ENCODE data around the gene THOC1. TPM values are rescaled to one million over a fixed set of nuclear protein-coding genes. Genes with fewer than 3 reads are reported as not detected.
"Not testable (repeated sequence)": the region's sequence is repeated elsewhere in the genome, so short reads cannot be mapped to it uniquely, and the experiment has no call there.

The THOC1 gene
- polyA plus RNA-seq, 1 of the 3 experiments (the other 2 are of a cell fraction): 12.3 TPM

DNA sequence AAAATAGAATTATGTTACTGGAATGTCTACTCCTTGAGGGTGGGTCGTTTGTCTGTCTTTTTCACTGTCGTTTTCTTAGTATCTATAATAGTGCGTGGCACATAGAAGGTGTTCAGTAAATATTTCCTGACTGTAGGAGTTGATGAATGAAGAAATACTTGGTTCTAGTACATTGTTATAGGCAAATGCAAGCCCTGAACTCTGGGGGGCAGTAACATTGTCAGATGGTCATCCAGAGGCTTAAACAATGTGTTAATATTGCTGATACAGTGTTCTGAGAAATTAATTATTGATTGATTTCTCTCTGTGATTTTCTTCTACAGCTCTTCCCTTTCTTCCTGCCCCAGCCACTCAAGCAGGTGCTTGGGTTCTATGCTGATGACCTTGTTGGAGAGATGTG lies 24.4 kb upstream of the THOC1 start:
- Histone ChIP-seq H3K79me2 (ENCODE audit: insufficient read depth) (no peaks in the 10 kb centered on the region), H3K9me3 (no peaks in the 10 kb centered on the region), H4K20me1 (ENCODE audit: insufficient read depth) (no peaks in the 10 kb centered on the region), H3K9ac (no peak overlapping the region), H3K4me3 (ENCODE audit: low read depth in 2 of 2, low read length in 1 of 2) (no peak overlapping the region), H3K4me1 (ENCODE audit: control insufficient read depth in 1 of 2, insufficient read depth in 2 of 2, low read depth in 1 of 2, low read length in 1 of 2) (no peaks in the 10 kb centered on the region), H3K4me2 (no peak overlapping the region), H3K9me2 (no peaks in the 10 kb centered on the region), H3F3A (replicated peaks; ENCODE audit: insufficient read depth) (no peaks in the 10 kb centered on the region), H2AFZ (ENCODE audit: low read depth) (no peak overlapping the region), H3K27me3 (ENCODE audit: insufficient read depth) (no peaks in the 10 kb centered on the region), H3K27ac (ENCODE audit: low read depth in 2 of 2, low read length in 1 of 2) (no peak overlapping the region), H3K36me3 (replicated peaks in 1 of 2; ENCODE audit: control insufficient read depth in 1 of 2, insufficient read depth in 2 of 2, low read length in 1 of 2) (no peaks in the 10 kb centered on the region)
- no peak for DNase-seq
- POLR2A ChIA-PET: no interaction called here
- CTCF ChIA-PET: interaction anchor here (1.3 to 2.0 kb wide), 3 partner anchors 29 to 324 kb away, joined by 5 read pairs; no protein-coding TSS in a partner anchor
- 44% methylated on average over 3 of the region's 3 CpGs for WGBS (ENCODE audit: low lambda C conversion rate)
- no peak for TF ChIP-seq FOXJ3 (CRISPR knock-in tag; IDR thresholded peaks at IDR 0.05)
- peak; percentile 34; the same call in 1 of the 2 replicates for TF ChIP-seq RAD21 (IDR thresholded peaks at IDR 0.05; ENCODE audit: low read length)
- TF ChIP-seq, protein P1, sequence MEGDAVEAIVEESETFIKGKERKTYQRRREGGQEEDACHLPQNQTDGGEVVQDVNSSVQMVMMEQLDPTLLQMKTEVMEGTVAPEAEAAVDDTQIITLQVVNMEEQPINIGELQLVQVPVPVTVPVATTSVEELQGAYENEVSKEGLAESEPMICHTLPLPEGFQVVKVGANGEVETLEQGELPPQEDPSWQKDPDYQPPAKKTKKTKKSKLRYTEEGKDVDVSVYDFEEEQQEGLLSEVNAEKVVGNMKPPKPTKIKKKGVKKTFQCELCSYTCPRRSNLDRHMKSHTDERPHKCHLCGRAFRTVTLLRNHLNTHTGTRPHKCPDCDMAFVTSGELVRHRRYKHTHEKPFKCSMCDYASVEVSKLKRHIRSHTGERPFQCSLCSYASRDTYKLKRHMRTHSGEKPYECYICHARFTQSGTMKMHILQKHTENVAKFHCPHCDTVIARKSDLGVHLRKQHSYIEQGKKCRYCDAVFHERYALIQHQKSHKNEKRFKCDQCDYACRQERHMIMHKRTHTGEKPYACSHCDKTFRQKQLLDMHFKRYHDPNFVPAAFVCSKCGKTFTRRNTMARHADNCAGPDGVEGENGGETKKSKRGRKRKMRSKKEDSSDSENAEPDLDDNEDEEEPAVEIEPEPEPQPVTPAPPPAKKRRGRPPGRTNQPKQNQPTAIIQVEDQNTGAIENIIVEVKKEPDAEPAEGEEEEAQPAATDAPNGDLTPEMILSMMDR (IDR thresholded peaks at IDR 0.05): peak; percentile 36
- no peak for TF ChIP-seq SMC3 (IDR thresholded peaks at IDR 0.05; ENCODE audit: low read depth, low read length)

DNA sequence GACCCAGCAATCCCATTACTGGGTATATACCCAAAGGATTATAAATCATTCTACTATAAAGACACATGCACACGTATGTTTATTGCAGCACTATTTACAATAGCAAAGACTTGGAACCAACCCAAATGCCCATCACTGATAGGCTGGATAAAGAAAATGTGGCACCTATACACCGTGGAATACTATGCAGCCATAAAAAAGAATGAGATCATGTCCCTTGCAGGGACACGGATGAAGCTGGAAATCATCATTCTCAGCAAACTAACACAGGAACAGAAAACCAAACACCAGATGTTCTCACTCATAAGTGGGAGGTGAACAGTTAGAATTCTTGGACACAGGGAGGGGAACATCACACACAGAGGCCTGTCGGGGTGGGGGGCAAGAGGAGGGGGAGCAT lies 22.1 kb upstream of the THOC1 start:
- DNase-seq; H3K27me3 ChIP-seq (ENCODE audit: insufficient read depth); H3K4me3 ChIP-seq (ENCODE audit: low read depth in 2 of 2, low read length in 1 of 2); H3K4me1 ChIP-seq (ENCODE audit: control insufficient read depth in 1 of 2, insufficient read depth in 2 of 2, low read depth in 1 of 2, low read length in 1 of 2); H4K20me1 ChIP-seq (ENCODE audit: insufficient read depth); H3F3A ChIP-seq (replicated peaks; ENCODE audit: insufficient read depth); H3K9ac ChIP-seq; H3K9me2 ChIP-seq; H3K36me3 ChIP-seq (replicated peaks in 1 of 2; ENCODE audit: control insufficient read depth in 1 of 2, insufficient read depth in 2 of 2, low read length in 1 of 2); H3K4me2 ChIP-seq; POLR2A ChIA-PET; H2AFZ ChIP-seq (ENCODE audit: low read depth); H3K79me2 ChIP-seq (ENCODE audit: insufficient read depth); H3K27ac ChIP-seq (ENCODE audit: low read depth in 2 of 2, low read length in 1 of 2); H3K9me3 ChIP-seq: not testable (repeated sequence)
- CTCF ChIA-PET: interaction anchor here (0.8 to 1.3 kb wide), 2 partner anchors 327 to 541 kb away, joined by 5 to 8 read pairs; no protein-coding TSS in a partner anchor
- 55% methylated on average over 4 of the region's 4 CpGs for WGBS (ENCODE audit: low lambda C conversion rate)

DNA sequence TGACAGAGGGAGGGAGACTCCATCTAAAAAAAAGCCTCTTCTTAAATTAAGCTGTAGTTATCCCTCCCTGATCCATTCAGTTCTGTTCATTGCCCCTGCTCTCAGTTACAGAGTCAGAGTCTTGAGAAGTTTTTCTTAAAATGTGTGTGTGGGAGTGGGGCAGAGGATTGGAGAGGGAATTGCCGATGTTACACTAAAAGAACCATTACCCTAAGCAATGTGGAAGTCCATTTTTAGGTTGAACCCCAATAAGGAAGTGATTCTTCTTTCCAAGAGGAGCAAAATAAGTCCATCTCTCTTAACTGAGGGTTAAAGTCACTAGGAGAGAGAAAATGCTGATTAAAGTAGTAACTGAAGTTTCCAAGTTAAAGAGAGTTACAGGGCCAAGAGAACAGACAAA lies 21.2 kb upstream of the THOC1 start:
- Histone ChIP-seq H3K27me3 (ENCODE audit: insufficient read depth) (no peaks in the 10 kb centered on the region; the same call in 1 of the 2 replicates), H3K4me3 (ENCODE audit: low read depth in 2 of 2, low read length in 1 of 2) (no peak overlapping the region), H3K9me3 (no peaks in the 10 kb centered on the region), H3K27ac (ENCODE audit: low read depth in 2 of 2, low read length in 1 of 2) (no peak overlapping the region), H3K36me3 (replicated peaks in 1 of 2; ENCODE audit: control insufficient read depth in 1 of 2, insufficient read depth in 2 of 2, low read length in 1 of 2) (no peaks in the 10 kb centered on the region), H3K79me2 (ENCODE audit: insufficient read depth) (no peaks in the 10 kb centered on the region), H4K20me1 (ENCODE audit: insufficient read depth) (no peaks in the 10 kb centered on the region), H3K9ac (no peak overlapping the region), H3F3A (replicated peaks; ENCODE audit: insufficient read depth) (no peaks in the 10 kb centered on the region), H3K4me2 (no peak overlapping the region), H2AFZ (ENCODE audit: low read depth) (no peak overlapping the region), H3K9me2 (no peaks in the 10 kb centered on the region), H3K4me1 (ENCODE audit: control insufficient read depth in 1 of 2, insufficient read depth in 2 of 2, low read depth in 1 of 2, low read length in 1 of 2) (no peaks in the 10 kb centered on the region; a peak in 1 of 4 replicates)
- WGBS (ENCODE audit: low lambda C conversion rate): 32% methylated on average over 1 of the region's 1 CpG
- ChIA-PET CTCF (interaction anchor here (1.2 kb wide), 1 partner anchor 327 kb away, joined by 5 read pairs; no protein-coding TSS in a partner anchor), POLR2A (no interaction called here)
- no peak for DNase-seq
- no peak for TF ChIP-seq ELF1 (IDR thresholded peaks at IDR 0.05)
- TF ChIP-seq, protein P2, sequence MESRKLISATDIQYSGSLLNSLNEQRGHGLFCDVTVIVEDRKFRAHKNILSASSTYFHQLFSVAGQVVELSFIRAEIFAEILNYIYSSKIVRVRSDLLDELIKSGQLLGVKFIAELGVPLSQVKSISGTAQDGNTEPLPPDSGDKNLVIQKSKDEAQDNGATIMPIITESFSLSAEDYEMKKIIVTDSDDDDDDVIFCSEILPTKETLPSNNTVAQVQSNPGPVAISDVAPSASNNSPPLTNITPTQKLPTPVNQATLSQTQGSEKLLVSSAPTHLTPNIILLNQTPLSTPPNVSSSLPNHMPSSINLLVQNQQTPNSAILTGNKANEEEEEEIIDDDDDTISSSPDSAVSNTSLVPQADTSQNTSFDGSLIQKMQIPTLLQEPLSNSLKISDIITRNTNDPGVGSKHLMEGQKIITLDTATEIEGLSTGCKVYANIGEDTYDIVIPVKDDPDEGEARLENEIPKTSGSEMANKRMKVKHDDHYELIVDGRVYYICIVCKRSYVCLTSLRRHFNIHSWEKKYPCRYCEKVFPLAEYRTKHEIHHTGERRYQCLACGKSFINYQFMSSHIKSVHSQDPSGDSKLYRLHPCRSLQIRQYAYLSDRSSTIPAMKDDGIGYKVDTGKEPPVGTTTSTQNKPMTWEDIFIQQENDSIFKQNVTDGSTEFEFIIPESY (IDR thresholded peaks at IDR 0.05; ENCODE audit: borderline replicate concordance, low read depth): no peak
- no peak for TF ChIP-seq TEAD4 (IDR thresholded peaks at IDR 0.05; ENCODE audit: borderline replicate concordance, insufficient read depth)
- TF ChIP-seq FOXM1 (IDR thresholded peaks at IDR 0.05; ENCODE audit: low read depth): no peak
- no peak for TF ChIP-seq TCF12 (IDR thresholded peaks at IDR 0.05)
- TF ChIP-seq, protein P3, sequence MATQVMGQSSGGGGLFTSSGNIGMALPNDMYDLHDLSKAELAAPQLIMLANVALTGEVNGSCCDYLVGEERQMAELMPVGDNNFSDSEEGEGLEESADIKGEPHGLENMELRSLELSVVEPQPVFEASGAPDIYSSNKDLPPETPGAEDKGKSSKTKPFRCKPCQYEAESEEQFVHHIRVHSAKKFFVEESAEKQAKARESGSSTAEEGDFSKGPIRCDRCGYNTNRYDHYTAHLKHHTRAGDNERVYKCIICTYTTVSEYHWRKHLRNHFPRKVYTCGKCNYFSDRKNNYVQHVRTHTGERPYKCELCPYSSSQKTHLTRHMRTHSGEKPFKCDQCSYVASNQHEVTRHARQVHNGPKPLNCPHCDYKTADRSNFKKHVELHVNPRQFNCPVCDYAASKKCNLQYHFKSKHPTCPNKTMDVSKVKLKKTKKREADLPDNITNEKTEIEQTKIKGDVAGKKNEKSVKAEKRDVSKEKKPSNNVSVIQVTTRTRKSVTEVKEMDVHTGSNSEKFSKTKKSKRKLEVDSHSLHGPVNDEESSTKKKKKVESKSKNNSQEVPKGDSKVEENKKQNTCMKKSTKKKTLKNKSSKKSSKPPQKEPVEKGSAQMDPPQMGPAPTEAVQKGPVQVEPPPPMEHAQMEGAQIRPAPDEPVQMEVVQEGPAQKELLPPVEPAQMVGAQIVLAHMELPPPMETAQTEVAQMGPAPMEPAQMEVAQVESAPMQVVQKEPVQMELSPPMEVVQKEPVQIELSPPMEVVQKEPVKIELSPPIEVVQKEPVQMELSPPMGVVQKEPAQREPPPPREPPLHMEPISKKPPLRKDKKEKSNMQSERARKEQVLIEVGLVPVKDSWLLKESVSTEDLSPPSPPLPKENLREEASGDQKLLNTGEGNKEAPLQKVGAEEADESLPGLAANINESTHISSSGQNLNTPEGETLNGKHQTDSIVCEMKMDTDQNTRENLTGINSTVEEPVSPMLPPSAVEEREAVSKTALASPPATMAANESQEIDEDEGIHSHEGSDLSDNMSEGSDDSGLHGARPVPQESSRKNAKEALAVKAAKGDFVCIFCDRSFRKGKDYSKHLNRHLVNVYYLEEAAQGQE (IDR thresholded peaks at IDR 0.05; ENCODE audit: low read depth, low read length): no peak
- no peak for TF ChIP-seq RFX5 (IDR thresholded peaks at IDR 0.05; ENCODE audit: low read length)
- TF ChIP-seq, protein P1 (IDR thresholded peaks at IDR 0.05): no peak
- no peak for TF ChIP-seq NRF1 (IDR thresholded peaks at IDR 0.05; ENCODE audit: low read depth, low read length)
